Activated effector memory CD4-positive, alpha-beta T cell treated with anti-CD3 and anti-CD28 coated beads, Interleukin-2, amount 50 U/mL, for 16 hours (primary cell): Measurements from ENCODE around the gene ATXN7L1.
"Not testable (repeated sequence)": the region's sequence is repeated elsewhere in the genome, so short reads cannot be mapped to it uniquely, and the experiment has no call there.

Experiments used
- DNase-seq: peaks from one replicate; pipeline ENCODE4 v3.0.0-alpha.2; 2020

ATXN7L1 gene

DNA sequence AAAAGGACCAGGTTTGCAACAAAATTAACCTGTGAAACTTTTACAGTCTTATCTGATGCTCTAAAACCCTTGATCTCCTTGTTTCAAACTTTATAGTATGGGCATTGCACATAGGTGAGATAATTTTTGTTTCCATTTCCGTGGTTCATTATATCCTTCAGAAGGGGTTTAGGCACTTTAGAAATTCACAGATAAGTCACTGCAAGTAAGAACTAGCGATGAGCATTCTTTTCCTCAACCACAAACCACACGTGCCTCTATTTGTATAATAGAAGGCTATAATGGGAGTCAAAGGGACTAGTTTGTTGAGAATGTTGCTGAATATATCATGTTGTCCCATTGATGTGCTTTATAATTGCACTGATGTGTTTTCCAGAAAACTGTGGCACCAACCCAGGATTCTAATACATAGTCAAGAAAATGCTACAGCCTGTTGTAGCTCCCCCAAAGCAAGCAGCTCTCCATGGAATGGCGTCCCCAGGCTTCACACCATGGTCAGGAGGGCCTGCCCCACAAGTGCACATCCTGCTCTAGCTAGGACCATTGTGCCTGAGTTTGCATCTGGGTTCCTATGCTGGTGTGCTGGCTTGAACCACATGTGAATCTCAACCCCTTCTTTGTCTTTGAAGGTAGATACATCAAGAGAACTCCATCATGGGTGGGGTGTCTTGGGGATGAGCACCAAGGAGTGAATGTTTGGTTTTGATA is 14.0 kb upstream of the ATXN7L1 start:
- DNase-seq = no peak

DNA sequence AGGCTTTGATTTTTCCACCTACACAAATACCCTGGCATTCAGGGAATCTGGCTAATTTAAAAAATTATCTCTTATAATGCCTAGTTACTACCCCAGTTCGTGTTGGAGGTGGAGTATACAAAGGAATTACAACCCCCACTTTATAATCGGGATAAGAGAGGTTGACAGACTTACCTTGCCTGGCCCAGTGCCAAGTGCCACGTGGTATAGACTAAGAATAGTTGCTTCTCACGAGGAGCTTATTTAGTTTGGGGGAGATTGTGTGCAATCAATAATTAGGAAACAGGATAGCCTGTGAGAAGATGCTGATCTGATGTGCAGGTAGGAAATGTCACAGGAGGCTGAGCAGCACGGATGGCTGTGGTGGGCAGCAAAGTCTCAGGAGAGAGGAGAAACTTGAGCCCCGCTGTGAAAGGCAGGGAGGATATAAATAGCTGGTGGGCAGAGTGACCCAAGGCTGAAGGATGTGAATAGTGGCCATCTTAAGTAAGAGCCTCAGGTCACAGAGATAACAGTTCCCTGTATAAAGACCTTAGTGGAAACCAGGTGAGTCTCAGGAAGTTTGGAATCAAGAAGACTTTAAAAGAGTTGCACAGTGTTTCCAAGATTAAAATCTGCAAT is 11.3 kb upstream of the ATXN7L1 start:
- DNase-seq = no peak

DNA sequence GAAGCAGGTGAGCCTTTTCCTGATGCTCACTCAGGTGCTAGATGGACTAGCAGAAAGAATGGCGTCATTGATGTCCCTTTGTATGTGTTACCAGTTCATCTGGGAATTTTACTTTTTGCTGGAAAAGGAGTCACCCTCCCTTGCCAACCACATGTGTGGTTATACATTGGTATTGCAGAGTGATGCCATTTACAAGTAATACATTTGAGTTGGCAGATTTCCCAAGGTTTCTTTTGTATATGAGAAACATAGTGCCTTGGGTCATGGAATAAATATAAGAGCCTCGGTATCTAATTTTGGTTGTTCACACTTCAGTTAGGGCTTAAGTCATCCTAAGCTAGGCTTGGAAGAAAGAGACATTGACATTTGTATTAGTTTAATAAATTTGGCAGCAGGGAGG is 10.4 kb upstream of the ATXN7L1 start:
- no peak for DNase-seq

DNA sequence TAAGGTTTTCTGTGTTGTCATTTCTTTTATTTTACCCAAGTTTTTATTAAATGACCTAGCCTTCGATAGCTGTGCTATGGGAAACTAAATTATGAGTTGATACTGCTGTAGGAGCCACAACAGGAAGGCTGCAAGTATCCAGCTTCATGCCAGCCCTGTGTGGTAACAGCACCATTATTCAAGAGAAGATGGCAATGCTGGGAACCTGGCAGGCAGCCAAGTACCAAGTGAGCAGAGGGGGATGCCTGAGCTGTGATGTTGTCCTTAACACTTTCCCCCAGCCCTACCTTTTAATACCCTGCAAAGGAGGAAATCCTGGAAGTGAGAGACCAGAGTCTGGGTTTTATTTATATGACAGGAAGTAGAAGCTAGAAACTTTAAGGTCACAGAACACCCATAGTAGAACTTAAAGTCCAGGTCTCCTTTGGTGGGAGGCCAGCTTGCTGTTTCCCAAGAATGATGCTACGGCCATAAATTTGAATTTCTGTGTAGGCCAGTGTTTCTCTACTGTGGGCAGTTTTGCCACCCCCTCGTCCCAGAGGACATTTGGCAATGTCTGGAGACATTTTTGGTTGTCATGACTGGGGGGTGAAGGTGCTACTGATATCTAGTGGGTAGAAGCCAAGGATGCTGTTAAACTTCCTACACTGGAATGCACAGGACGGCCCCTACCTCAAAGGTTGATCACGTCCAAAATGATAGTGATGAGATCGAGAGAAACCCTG is 9.2 kb upstream of the ATXN7L1 start:
- DNase-seq = no peak

DNA sequence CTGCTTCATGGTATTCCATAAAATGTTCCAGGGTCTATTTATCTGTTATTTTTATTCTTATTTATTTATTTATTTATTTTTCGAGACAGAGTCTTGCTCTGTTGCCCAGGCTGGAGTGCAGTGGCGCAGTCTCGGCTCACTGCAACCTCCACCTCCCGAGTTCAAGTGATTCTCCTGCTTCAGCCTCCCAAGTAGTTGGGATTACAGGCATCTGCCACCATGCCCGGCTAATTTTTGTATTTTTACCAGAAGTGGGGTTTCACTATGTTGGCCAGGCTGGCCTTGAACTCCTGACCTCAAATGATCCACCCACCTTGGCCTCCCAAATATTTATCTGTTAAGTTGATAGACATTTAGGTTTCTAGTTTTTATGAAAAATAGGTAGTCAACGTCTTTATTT is 6.8 kb upstream of the ATXN7L1 start:
- DNase-seq = not testable (repeated sequence)

DNA sequence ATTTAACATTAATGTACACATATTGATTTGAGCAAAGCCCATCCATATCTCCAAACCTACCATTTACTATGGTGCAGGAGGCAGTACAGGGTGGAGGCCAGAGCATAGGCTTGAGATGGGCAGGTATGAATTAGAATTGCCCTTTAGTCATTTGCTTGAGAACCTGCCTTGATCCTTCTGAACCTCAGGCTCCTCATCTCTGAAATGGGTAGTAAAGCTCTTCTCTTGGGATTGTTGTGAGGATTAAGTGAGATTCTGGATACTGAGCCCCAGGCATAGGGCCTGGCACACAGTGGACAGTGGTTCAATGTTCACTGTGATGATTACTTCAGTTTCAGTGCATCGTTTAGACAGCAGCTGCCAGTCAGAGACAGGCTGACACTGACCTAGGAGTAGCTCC is 5.0 kb upstream of the ATXN7L1 start:
- DNase-seq = no peak

DNA sequence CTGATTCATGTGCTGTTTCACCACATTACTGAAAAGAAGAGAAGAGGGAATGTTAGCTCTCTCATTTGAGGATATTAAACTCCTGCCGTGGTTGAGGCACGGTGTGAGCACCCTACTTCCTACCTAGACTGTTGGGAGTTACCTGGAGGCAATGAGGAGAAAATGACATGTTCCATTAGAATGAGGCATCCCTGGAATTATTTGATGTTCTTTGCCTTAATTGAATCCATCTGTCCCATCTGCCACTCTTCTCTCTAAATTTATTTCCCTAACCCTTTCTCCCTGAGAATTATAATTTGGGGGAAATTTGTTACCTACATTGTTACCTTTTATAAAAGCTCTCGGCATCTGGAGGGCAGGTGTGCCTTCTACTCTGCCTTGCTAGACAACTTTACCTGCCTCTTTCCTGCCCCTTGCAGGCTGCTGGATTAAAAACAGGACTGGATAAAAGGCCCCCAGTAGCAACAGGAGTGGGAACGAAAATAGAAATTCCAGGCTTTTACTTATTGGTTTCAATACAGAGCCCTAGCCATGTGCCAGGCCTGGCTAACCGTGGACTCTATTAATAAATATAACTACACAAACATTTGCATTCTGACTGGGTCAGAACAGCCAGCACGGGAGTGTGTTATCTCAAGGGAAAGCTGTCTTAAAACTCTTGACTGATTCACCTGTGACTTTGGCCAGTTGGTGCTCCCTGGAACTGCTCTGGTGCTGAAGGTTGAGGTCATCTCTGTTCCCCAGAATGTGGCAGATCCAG is 4.4 kb upstream of the ATXN7L1 start:
- no peak for DNase-seq

DNA sequence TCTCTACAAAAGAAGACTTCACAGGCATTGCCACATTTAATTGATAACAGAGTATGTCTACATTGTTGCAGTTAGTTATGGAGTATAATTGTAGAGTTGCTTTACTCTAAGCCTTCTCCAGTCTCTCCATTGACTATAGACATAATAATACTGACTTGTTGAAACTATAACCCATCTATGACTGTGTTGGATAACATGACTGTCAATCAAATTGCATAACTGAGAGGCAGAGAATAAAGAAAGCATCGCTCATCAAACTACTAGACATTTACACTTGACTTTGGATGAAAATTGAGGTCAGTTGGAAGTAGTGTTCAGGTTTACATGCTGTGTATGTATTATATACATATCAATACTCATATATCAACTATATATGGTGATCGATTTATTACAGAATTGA is 3.4 kb upstream of the ATXN7L1 start:
- DNase-seq = no peak

DNA sequence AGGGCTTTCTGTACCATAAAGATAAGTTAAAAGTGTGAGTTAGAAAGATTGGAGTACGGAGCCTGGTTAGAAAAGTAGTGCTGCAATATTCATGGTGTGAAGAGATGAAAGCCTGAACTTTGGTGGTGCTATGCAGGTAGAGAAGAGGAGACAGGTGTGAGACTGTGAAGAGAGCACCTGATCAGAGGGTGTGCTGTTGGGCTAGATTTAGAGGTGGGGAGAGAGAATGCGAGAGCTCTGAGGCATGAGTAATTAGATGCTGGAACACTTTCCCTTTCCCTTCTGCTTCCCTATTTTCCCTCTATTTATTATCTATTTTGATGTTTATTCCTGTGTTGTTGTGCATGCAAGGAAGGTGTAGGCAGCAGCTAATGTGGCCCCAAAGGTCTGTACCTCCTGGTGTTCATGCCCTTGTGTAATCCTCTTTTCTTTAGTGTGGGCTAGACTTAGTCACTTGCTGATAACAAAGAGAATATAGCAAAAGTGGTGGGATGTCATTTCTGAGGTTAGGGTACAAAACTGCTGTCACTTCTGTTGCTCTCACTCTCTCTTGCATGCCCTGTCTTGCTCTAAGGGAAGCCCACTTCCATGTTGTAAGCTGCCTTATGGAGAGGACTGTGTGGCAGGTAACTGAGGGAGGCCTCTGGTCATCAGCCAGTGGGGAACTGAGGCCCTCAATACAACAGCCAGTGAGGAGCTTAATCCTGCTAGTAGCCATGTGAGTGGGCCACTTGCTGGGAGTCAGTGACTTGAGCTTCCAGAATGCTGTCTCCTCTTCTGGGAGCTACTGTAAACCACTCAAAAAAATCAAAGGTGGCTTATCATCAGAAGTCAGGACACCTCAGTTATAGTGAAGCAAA is 2.6 kb upstream of the ATXN7L1 start:
- DNase-seq = no peak

DNA sequence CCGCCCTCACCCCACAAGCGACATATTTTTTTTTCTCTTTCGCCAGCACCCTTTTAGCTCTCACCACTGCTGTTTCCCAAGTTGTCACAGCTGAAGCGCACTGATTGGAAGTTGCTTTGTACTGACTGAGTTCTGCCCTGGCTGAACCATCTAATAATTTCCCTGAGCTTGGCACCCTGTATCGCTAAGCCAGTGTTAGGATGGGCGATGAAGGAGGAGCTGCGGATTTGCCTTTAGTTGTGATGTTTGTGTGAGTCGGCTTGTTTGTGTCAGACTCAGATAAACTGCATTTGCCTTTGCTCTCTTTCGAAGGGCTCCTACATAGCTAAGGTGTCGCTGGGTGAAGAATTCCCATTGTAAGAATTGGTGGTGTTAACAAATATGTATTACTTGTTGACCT is 1.3 kb upstream of the ATXN7L1 start:
- no peak for DNase-seq

DNA sequence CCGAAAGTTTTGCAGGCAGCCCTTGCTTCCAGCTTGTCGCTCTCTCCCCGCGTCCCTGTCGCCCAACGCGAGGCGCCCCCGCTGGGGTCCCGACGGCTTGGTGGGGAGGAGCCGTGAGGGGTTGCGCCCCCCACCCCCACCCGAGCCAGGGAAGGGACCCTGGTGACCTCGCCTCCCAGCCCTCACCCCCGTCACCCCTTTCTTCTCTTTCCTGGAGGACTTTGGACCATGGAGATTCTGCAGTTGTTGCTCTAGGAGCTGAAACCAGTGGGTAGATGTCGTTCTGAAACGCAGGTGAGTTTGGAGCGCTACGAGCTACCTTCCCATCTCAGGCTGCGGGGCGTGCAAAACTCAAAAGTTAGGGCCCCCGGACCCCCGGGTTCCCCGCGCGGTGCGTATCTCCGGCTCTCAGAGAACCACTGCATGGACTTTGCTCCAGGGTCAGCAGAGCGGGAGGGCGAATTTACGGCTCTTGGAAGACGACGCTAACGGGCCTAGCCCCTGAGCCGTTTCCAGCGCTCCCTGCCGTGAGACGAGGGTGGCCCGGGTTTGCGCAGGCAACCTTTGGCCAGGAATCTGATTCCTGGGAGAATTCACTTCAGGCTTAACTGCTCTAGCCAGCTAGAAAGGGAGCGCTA is 684 bp upstream of the ATXN7L1 start:
- DNase-seq = peak; percentile 71

DNA sequence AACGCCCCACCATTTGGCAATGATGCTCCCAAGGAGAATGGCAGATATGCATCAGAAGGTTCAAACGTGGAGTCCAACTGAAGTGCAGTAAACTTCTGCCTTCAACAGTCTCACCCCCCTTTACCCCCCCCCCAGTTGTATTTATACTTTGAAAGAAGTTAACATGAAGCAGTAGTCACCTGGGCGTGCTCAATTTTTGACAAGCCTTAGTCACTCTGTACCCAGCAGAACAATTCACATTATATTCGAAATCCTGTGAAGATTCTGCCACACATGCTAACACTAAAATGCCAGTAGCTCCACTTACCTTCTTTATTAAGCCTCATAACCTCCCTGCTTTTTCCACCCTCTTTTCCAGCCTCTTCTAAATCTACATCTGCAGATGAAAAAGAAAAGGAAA is 894 bp downstream of the ATXN7L1 start:
- no peak for DNase-seq

DNA sequence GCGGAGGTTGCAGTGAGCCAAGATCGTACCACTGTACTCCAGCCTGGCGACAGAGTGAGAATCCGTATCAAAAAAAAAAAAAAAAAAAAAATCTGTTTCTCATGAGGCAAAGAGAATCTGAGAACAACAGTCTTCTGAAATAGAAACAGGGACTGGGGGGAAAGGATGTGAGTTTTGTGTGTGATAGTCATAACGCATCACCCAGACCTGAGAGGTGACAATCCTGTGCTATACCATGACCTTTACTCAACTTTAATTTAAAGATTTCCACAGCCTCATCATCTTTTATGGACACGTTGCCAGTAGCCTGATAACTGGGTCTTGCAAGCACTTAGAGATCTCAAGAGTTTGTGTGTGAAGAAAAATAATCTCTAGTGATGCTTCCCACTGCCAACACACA is 2.3 kb downstream of the ATXN7L1 start:
- DNase-seq = no peak

DNA sequence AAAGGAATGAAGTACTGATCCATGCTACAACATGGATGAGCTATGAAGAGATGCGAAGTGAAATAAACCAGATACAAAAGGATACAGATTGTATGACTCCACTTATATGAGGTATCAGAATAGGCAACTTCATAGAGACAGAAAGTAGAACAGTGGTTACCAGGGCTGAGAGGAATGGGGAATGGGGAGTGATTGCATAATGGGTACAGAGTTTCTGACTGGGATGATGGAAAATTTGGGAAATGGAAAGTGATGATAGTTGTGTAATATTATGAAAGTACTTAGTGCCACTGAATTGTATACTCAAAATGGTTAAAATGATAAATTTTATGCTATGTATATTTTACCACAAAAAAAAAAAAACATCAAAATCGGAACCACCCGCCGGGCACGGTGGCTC is 3.9 kb downstream of the ATXN7L1 start:
- no peak for DNase-seq

DNA sequence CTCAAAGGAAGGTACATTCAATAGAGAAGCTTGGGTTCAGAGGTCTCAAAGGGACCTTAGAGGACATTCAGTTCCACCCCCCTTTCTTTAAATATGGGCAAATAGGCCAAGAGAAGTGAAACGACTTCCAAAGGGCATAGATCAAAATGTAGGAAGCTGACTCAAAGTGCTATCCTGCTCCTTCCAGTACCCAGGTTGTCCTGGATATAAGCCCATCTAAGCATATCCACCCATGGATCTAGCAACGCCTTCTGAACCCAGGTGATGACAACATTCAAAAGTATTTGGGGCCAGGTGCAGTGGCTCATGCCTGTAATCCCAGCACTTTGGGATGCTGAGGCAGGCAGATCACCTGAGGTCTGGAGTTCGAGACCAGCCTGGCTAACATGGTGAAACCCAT is 5.3 kb downstream of the ATXN7L1 start:
- DNase-seq = no peak

DNA sequence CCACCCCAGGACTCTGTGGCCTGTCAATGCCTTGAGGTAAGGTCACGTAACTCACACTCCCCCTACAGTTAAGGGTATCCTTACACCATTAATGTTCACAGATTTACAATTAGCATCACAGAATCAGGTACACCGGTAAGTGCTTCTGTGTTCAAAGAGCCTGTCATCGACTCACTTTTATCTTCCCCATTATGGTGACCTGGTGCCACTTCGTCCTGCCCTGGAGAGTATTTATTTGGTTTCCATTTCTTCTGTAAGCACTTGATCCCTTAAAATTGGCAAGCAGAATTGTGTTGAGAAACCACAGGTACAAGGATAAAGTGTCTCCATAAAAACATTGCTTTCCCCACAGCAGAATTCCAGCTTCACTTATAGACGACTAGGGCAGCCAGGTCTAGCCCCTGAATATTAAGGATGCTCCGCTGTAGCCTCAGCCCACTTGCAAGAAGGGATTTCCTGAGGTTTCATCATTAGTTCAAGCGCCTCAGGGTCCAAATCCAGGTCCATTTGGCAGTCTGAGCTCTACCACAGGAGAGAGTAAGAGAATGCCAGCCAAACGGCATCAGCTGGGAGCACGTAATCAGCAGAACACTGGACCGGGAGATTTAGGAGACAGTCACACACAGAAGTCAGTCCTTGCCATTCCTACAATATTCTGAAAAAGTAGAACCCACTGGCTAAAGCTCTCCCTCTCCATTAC is 10.1 kb downstream of the ATXN7L1 start:
- no peak for DNase-seq

DNA sequence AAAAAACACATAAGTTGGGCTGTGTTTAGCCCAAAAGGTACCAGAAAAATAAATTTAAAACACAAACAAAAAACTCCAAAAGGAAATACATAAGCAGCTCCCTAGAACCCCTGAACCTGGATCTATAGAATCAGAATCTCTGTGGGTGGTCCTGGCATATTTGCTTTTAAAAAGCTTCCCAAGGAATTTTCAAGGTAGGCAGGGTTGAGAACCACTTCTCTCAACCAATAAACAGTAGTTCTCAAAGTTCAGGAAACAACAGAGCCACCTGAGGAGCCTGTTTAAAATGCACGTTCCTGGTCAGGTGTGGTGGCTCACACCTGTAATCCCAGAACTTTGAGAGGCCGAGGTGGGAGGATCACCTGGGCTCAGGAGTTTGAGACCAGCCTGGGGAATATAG is 12.5 kb downstream of the ATXN7L1 start:
- no peak for DNase-seq

DNA sequence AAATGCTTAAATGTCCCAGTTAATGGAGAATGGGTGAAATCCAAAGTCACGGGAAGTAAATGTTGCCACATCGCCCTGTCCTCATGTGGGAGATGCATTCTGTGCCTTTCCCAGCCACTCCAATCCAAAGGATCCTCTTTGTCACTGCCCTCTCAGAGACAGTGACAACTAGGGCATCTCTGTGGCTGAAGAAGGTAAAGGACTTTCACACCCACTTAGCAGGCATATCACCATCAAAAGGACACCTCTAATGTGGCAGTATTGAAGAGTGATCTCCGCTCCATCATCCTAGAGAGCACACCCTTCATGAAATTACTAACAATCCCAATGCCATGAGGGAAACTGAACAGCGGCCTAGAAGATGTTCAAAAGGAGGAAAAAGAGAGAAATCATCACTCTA is 13.6 kb downstream of the ATXN7L1 start:
- no peak for DNase-seq

DNA sequence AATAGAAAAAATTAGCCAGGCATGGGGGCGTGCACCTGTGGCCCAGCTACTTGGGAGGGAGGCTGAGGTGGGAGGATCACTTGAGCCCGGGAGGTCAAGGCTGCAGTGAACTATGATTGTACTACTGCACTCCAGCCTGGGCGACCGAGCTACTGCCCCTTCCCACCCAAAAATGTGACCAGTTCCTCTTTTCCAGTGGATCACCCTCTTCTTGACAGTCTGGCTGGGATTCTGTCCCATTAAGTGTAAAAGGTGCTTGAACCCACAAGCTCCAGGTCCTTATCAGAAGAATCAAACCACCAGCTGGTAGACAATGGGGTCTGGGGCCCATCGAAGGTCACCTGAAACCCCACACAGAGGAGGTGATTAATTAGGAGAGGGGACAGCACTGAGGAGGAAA is 14.1 kb downstream of the ATXN7L1 start:
- no peak for DNase-seq

DNA sequence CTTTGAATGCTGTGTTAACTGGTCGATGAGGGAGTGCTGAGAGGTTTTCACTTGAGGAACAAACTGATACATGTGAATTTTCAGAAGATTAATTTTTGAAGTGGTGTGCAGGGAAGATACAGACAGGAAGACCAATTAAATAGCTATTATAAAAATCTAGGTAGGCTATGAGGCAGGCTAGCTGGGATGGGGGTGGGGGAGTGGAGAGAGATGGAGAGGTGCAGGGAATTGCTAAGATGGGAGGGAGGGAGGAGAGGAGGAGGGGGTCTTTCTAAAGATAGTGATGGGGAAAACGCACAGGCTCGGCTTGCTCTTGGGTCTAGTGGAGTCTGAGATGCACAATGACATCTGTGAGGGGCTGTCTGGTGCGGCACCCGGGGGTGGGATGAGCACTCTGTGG is 15.2 kb downstream of the ATXN7L1 start:
- no peak for DNase-seq

DNA sequence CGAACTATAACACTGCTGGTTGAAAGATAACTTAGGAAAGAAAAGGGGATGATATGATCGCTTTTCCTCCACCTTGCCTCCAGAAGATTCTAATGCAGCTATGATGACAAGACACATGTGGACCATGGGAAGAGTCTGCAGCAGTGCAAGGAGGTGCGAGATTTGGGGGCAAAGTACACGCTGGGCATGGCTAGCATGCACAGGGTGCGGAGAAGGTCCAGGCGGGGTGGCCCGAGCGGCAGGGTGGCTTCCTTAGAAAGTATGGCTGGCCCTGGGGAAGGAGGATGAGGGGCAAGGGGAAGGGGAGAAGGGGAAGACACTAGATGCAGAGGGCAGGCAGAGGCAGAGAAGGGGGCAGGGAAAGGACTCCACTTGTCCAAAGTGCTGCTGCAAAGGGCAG is 15.6 kb downstream of the ATXN7L1 start:
- DNase-seq = no peak
